ENCODE results near the gene UBE2QL1. TPM values are rescaled to one million over a fixed set of nuclear protein-coding genes. Genes with fewer than 3 reads are reported as not detected.

The UBE2QL1 gene
- total RNA-seq, 1 donor from 2014 or later, result not detected

- ATAC-seq, result no peak
These were observed 7.0 kb downstream of the UBE2QL1 start for GRCh38 chr5:6455571-6456200.

DNA sequence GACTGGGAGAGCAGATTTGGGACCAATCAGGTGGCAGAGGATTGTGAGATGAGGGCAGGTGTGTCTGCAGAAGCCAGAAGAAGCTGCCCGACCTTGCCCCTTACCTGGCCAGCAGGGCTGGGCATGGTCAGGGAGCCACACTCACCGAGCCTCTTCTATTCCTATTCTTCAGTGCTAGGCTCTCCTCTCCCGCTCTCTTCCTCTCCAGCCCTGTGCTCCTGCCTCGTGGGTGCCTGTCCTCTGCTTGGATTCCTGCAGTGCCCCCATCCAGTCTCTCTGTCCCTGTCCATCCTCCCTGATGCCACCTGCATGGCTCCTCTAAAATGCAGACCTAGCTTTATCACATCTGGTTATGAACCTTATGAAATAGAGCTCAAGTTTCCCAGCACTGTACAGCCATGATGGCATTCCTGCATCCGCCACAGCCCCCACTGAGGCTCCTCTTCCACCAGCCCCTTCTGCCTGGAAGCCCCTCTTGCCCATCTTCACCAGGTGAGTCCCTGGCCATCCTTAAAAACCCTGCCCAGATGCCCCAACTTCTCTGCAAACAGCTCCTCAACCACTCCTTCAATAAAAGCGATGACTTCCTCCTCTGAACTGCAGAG lies 8.2 kb downstream of the UBE2QL1 start:
- ATAC-seq, result no peak

DNA sequence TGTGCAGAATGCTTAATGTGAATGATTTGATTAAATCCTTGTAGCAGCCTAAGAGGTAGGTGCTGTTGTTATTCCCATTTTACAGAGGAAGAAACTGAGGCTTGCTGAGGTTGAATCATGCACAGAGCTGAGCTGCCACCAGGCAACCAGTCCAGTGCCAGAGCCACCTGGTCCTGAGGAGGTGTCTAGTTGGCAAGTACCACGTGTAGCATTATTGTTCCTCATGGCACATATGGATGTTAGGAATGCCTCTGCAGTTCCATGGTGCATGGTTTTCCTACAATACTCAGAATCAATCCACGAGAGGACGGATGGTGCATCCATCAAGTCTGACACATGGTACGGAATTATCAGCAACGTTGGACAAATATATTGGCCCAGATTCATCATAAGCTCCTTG lies 8.9 kb downstream of the UBE2QL1 start:
- no peak for ATAC-seq

DNA sequence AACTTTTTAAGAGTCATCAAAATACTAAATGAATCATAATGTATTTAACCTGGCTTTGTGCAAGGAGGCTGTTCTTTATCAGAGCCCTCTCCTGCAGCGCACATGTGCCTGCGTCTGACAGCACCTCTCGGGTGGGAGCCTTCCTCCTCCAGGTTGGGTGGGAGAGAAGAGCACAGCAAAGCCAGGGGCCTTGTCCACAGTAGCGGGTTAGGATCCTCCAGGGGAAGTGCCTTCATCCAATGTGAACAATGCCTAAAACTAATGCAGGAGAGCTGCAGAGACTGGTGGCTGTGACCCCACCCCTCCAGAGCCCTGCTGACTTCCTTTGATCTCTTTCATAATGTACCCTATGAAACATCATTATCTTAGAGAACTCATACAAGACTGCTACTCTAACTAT lies 10.2 kb downstream of the UBE2QL1 start:
- no peak for ATAC-seq

GRCh38 chr5:6459896-6460295 lies 11.2 kb downstream of the UBE2QL1 start:
- no peak for ATAC-seq

DNA sequence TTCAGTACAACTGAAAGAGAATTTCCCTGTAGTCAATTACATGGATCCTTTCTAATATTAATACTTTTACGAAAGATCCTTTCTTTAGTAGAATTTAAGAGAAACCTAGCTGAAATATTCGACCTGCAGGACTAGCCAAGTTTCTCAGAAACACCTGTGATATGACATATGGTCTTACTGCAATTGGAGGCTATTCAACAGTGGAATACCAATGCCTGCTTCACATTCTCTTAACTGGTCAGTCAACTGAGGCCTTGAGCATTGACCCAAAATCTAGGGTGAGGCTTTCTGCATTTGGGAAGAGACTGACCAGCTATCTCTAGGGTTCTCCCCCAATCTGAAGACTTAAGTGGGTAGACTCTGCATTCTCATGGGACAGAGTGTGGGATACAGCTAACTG lies 12.3 kb downstream of the UBE2QL1 start:
- ATAC-seq, result no peak

DNA sequence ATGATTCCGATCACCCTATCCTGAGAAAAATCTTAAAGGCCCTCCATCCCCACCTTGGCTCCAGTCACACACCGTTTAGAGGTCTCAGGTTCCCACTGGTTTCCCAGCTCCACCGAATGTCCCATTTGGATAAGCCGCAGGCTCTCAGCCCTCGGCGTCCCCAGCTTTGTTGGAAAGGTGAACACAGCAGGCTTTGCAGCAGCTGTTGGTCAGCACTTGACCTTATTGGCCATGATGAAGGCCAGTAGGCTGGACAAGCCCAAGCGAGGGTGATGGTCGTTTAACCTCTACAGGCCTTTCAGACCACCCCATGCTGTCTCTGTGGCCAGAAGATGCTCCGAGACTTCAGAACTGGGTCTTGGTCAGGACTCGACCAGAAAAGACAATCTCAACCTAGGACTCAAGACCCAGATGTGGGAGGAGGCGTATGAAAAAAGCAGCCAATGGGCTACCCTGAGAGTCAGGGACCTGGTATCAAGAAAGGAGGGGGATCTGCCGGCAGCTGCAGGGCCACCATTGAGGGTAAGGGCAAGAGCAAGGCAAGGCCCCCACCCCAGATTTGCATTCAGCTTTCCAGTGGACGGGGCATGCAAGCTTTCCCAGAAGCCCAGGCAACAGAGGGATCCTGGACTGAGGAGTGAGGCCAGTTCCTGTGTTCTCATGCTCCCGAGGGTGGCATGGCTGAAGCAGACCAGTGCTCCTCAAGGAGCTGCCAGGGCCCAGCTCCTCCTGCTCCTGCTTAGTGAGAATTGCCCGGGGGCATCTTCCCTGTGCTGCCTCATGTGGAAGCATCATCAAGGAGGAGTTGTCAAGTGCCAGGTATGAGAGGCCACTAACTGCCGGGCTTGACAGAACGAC lies 13.4 kb downstream of the UBE2QL1 start:
- no peak for ATAC-seq

GRCh38 chr5:6462671-6463070 lies 14.0 kb downstream of the UBE2QL1 start:
- no peak for ATAC-seq

- ATAC-seq, result no peak
These were observed 15.8 kb downstream of the UBE2QL1 start for GRCh38 chr5:6464441-6464840.

DNA sequence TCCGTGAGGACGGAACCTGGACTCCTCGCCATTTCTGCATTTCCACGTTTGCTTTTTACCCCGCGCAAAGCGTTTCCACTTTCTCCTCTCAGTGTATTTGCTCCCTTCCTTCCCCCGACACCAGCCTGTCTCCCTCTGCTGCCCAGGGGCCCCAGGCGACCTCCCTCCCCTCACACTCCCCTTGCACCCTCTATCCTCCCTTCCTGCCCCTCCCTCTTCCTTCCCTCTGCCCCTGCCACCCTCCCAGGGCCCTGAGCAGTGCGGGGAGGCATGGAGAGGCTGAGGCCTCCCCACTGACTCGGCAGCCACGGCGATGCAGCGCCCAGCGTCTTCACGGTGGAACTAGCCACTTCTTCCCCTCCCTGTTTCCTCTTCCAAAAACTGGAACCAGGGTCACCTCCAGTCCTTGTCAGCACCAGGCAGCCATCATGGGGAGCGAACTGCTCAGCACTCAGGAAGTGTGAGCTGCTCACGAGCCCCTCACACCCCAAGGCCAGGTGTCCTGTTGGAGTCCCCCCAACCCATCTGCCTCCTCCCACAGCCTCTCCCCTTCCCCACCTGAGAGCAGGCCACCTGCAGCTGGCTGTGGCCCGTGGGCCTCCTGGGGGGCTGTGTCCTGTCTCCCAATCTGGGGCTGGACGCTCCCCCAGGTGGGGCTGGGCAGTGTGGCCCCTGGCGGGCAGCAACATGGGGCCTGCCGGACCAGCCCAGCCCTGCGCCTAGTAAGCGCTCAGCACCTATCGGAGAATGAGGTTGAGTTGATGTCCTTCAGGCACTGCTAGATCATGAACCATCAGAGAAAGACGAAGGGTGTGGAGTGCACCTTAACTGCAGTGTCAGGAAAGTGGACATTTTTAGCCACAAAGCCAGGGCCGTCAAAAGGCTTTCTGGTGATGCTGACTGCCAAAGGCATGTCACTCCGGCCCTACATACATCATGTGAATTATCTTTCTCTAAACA lies 17.5 kb downstream of the UBE2QL1 start:
- ATAC-seq, result no peak

DNA sequence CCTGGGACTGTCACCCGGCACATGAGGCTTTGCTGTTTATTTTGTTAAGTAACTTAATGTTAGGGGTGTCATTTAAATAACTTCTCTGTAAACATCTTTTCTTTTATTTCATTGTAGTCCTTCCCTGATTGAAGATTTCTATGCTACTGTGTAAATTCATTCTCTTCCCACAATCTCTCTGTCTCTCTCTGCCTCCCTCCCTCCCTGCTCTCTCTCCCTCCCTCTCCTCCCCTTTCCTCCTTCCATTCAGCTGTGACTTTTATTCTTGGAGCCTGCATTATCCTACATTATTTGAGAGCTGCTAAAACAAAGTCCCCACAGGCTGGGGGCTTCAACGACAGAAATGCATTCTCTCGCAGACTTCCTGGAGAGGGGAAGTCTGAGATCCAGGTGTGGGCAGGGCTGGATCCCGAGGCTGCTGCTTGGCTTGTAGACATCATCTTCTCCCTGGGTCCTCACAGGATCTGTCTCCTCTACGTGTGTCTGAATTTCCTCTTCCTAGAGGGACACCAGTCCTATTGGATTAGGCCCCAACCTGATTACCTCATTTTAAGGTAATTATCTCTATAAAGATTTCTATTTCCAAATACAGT lies 18.4 kb downstream of the UBE2QL1 start:
- no peak for ATAC-seq

GRCh38 chr5:6467591-6467990 lies 18.9 kb downstream of the UBE2QL1 start:
- ATAC-seq, result no peak

DNA sequence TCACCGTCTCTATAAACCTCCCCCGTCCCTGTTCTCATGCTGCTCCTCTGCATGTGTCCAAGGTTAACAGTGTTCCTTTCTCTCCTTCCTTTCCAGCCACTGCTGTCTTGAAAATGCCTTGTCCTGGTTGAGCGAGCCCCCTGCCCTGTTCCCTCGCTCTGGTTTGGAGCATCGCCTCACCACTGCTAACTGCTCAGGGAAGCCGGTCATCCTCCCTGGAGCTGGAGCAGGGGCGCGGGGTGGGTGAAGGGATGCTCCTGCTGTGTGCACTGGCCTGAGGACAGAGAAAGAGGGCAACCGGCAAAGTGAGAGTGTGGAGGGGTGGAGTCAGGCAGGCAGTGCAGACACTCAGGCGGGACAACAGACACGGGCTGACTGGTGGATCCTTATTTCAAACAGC lies 19.4 kb downstream of the UBE2QL1 start:
- no peak for ATAC-seq

GRCh38 chr5:6468870-6469269 lies 20.2 kb downstream of the UBE2QL1 start:
- no peak for ATAC-seq

DNA sequence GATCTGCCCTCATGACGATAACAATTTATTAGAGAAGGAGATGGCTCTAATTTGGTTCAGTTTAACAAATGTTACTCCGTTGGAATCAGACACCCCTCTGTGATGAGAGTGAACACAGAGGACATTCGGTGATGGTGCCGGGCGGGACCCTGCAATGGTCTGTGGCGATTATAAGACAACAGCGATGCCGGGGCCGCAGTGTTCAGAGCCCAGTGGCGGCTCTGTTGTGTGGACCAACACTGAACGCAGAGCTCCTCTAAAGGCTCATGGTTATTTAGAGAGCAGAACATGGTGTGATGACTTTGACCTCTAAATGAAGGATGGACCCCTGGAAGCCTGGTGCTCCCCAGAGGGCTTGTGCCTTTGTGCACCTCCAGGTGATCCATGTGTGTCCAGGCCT lies 21.2 kb downstream of the UBE2QL1 start:
- ATAC-seq, result no peak

DNA sequence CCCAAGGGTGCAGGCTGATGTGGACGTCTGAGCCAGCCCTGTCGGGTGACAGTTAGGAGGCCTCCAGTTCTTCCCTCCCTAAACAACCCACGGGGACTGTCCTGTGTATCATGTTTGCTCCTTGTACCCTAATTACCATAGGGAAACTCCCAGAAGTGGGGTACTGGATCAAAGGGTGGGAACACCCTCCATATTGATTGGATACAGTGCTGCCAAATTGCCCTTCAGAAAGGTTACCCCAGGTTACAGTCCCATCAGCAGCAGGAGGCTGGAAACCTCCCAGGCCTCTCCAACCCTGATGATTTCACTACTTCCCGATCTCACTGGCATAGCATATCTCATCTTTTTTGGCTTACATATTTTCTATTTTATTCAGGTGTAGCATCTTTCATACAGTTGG lies 22.0 kb downstream of the UBE2QL1 start:
- ATAC-seq, result no peak

DNA sequence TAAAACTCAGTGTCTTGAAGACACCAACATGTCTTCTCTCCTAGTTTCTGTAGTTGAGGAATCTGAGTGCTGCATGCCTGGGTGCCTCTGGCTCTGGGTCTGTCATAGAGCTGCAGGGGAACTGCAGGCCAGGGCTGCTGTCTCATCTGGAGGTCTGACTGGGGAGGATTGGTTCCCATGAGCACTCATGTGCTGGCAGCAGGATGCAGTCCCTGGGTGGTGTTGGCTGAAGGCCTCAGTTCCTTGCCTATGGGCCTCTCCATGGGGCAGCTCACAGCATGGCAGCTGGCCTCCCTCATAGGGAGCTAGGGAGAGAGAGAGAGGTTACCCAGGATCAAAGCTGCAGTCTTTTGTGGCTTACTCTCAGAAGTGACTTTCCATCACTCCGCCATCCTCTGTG lies 22.6 kb downstream of the UBE2QL1 start:
- ATAC-seq, result no peak

GRCh38 chr5:6472792-6473191 lies 24.1 kb downstream of the UBE2QL1 start:
- no peak for ATAC-seq

- no peak for ATAC-seq
These were observed 24.6 kb downstream of the UBE2QL1 start for GRCh38 chr5:6473284-6473683.

DNA sequence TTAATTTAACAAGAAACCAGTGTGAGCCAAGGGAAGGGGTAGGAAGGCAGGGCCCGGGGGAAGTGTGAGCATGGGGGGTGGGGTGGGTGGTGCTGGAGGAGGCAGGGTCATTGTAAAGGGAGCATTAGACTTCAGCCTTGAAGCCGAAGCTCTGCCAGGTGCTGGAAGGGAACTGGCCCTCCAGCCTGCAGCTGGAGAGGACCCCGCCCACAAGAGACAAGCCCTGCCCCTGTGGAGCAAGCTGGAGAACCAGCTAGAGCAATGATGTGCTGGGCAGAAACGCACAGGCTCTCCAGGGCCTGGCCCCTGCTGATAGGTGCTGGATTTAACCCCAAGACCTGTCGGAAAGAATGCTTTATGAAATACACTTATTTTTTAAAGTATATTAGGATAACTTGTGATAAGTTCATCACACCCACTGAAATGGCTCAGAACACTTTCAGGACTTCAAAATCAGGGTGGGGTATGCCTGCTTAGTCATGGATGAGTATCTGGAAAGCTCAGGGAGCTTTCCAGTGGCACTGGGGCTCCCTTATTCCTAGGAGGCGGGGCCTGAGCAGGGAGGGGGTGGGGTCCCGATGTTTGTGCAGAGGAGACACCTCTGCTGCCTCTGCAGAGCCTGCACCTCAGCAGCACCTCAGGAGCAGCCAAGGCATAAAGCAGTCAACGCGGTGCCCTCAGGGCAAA lies 27.1 kb downstream of the UBE2QL1 start:
- ATAC-seq, result no peak

DNA sequence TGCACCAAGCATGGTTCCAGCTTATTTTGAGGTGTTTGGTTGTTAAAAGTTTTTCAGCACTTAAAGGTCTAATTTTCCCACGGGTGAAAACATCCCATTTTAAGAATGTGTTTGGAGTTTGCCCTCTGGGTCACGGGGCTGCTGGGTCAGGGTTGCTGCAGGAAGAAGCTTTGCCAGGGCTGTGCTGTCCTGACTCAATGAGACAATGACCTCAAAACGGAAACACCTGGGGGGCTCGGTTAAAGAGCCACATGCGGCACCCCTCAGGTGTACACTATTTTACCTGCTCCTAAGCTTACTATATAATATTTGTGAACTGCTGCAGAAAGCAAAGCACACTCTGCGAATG lies 27.6 kb downstream of the UBE2QL1 start:
- ATAC-seq, result no peak

- ATAC-seq, result no peak
These were observed 30.1 kb downstream of the UBE2QL1 start for GRCh38 chr5:6478793-6479192.
